Activated CD4-positive, alpha-beta T cell treated with anti-CD3 and anti-CD28 coated beads, Interleukin-2, amount 50 U/mL, for 16 hours (primary cell): Measurements from ENCODE around the gene TDRD9.

Experiments
- DNase-seq: peaks from one replicate; pipeline ENCODE4 v3.0.0-alpha.2; 2020

The TDRD9 gene

DNA sequence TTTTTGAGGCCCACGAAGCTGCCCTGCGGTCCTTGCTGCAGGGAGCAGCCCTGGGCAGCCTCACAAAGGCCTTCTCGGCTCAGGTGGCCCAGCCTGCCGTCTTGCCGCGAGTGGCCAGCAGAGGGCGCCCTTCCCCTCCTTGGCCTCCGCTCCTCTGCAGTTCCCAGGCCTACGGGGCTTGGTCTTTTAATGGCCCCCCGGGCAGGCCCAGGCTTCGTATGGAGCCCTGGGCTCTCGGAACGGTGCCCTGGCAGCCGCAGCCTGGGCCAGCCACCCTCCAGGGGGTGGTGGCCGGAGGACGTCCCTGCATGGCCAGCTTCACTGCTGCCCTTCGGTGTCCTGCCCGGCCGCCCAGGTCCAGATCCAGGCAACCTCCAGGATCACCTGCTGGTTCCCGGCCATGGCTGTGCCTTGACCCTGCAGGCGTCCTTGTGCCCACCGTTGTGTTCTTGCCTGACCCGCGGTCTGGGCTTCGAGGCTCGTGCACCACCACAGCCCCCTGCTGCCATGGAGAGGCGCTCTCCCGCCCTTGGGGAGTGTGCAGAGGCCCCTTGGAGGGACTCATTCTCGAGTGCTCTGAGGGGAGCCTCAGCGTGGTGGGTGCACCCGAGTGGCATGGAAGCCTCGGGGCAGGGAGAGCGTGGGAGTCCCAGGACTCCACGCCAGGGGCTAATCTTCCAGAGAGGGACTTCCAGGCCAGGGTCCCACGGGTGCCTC lies 166.6 kb downstream of the TDRD9 start:
- DNase-seq, result peak; percentile 67

DNA sequence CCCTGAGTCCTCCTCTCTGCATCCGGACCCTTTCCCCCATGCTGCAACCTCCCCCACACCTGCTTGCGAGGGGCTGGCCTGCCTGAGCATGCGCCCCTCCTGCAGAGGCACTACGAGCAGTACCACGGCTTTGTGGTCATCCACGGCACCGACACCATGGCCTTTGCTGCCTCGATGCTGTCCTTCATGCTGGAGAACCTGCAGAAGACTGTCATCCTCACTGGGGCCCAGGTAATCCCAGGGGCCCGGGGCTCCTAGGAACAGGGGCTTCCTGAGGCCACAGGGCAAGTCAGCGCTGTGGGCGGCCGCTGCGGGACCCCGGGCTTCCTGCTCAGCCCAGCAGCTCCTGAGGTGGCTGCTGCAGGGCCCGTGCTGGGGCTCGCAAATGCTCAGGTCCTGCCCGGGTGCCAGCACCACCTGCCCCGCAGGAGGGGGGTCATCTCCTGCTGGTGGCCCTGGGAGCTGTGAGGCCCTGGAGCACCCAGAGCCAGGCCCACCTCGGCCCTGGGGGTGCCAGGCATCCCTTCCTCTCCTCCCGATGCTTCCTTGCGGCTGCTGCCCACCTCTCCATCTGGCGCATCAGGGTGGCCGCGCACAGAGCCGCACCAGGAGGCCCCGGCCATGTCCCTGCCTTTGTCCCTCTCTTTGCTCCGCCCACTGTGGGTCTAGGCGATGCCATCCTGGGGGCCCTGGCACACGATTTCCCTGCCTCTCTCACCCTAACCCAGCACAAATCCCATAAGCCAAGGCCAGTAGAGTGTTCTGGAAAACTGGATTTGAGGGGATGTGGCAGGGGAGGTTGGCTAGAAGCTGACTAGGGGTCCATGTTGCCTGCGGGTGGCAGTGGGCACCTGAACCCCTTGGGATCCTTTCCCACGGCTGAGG lies 167.4 kb downstream of the TDRD9 start:
- no peak for DNase-seq

DNA sequence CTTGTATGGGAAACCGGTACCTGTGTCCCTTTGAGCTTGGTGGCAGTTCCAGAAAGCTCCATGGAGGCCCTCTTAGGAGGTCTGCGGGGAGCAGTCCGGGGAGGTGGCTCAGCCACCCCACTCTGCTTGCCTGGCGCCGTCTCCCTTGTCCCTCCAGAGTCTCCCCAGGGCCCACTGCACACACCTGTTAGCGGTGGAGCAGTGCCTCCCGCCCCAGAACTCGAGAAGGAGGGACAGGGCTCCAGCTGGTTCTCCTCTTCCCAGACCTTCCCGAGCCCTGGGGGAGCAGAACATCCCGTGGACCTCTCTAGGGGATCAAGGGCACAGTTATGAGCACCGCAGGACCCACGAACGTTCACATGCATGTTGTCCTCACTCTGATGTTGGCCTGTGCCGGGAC lies 168.1 kb downstream of the TDRD9 start:
- DNase-seq, result no peak

DNA sequence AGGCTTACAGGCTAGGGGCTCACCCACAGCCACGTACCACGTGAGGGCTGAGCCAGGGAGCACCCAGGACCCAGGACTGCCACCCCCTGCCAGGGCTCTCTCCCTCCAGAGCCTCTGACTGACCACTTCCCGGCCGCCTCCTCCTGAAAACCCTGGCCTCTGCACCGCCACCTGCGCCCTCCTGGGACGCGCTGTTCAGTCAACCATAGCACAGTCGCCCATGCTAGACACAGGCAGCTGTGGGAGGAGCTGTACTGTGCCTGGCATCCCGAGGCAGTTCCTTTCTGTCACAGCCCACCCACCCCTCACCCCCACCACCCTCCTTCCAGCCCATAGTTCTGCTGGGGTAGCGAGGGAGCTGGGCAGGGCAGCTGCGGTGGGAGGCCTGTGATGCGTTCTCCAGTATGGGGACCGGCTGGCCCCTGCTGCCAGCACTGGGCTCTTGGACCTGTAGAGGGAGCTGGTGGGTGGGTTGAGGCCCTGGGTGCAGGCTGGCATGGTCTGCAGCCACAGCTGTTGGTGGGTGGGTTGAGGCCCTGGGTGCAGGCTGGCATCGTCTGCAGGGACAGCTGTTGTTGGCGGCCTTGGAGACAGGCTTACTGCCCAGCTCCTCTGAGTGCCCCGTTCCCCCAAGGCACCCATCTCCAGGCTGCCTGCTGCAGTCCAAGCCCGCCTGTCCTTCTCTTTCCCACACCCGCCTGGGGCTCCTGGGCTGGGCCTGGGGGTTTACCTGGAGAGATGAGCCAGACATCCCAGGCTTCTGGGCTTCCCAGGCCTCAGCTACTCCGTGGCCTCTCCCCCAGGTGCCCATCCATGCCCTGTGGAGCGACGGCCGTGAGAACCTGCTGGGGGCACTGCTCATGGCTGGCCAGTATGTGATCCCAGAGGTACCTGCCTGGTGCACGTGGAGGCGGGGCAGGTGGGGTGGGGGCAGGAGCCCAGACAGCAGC lies 168.8 kb downstream of the TDRD9 start:
- no peak for DNase-seq

DNA sequence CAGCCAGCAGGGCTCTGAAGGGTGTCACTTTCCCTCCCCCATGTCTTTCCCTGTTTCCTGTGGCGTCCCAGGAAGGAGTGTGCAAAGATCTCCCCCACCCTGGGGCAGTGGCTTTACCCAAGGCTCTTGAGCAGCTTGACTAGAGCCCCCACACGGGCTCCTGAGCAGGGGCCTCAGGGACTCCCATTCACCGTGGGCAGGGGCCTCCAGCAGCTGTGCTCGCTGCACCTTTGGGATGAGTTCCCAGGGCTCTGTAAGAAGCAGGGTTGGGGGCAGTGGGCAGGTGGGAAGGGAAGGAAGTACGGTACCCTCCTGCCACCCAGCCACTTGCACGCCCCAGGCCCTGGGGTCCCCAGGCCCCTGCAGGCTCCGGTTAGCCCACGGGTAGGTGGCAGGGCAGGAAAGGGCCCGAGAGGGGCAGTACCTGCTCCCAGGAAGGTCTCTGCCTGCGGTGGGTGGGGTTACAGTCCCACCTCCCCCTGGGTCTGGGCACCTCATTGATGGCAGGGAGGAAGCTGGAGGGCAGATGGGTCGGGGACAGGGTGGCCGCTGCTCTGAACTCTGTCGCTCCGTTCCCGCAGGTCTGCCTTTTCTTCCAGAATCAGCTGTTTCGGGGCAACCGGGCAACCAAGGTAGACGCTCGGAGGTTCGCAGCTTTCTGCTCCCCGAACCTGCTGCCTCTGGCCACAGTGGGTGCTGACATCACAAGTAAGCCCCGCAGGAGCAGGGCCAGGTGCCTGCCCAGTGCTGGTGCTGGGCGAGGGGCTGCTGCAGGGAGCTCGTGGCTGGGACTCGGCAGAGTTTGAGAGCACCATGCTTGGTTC lies 170.2 kb downstream of the TDRD9 start:
- DNase-seq, result no peak

DNA sequence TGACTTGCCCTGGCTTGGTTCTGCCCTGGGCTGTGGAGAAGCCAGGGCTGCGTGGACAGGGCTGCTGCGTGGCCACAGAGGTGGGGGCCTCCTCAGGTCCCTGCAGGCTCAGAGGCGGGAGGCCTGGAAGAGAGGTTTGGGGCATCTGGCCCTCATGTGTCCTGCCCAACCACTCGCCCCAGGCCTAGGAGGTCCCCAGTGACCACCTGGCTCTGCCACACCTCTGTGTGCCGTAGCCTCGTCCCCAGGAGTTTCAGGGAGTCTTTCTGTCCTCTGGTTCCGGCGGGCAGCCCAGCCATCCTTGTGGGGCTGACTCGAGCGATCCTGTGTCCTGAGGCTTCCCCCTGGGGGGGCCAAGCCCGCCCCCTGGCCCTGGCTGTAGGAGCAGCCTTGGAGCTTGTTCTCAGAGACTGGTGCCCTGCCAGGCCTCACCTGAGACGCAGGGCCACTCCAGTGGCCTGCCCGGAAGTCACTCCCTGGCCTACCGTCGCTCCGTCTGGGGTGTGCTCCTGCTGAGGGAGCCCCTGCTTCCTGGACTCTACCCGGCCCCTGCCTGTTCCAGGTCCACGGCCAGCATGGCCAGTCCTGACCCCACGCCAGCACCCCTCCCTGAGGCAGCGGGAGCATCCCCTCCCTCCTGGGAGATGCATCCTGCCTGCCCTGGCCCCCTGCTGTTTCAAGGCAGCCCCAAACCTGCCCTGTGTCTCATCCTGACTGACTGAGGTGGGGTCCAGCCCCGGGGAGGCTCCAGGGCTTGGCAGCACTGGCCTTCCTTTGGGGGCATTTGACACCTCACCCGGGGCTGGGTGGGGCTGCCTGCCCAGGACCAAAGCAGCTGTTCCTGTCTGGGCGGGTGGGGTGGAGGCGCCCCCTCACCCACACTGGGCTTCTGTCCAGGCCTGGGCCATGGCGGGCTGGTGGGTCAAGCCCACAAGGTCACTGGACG lies 171.1 kb downstream of the TDRD9 start:
- no peak for DNase-seq

DNA sequence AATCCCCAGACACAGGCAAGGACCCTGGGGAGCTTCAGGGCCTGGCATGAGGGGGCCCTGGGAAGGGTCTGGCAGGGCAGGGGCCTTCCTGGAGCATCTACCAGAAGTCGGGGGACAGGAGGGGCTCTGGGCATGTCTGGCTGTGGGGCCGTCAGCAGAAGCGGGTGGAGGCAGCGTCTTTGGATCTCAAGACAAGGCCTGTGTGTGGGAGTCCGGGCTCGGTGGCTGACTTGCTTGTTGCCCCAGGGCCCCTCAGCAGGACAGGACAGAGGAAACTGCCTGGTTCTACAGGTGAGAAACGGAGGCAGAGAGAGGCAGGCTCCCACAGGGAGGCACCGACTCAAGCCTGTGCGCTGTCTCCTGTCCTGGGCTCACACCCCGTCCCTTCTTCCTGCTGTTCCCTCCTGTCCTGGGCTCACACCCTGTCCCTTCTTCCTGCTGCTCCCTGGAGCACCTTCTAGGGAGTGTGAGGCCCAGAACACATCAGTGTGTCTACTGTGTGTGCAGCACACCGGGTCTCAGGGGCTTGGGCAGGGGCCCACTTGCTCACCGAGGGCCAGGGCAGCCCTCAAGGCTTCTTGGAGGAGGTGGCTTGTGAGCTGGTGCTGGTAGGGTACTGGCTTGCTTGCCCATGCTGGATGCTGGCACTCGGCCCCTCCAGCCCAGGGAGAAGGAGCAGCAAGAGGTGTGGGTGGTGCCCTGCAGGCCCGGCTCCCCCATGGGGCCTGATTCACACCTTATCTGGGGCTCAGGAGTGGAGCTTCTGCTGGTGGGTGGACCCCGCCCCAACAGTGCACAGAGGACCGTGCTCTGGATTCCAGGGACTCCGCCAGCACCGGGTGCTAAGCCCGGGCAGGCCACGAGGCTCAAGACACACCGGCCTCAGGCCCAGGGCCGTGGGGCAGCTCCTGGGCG lies 172.2 kb downstream of the TDRD9 start:
- DNase-seq, result no peak

DNA sequence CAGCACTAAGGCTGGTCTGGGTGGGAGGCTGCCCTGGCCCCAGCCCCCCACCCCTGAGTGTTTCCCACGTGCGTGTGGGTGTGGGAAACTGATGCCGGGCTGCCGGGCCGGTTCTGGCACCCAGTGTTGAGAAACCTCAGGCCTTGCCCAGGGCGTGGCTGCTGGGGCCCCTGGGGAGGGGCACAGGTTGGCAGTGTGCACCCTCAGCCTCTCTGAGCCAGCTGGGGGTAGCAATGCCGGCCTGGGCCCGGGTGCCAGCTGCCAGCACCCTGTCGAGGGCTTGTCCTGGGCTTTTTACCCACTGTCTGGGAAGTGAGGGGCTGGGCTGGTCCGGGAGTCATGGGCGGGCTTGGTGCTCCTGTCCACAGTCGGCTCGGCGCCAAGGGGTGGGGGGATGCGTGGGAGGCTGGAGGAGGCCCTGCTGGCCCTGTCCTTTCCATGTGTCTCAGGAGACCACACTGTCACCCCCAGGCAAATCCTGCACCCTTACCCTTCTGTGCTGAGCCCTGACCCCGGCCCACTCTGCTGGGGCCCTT lies 172.9 kb downstream of the TDRD9 start:
- no peak for DNase-seq

DNA sequence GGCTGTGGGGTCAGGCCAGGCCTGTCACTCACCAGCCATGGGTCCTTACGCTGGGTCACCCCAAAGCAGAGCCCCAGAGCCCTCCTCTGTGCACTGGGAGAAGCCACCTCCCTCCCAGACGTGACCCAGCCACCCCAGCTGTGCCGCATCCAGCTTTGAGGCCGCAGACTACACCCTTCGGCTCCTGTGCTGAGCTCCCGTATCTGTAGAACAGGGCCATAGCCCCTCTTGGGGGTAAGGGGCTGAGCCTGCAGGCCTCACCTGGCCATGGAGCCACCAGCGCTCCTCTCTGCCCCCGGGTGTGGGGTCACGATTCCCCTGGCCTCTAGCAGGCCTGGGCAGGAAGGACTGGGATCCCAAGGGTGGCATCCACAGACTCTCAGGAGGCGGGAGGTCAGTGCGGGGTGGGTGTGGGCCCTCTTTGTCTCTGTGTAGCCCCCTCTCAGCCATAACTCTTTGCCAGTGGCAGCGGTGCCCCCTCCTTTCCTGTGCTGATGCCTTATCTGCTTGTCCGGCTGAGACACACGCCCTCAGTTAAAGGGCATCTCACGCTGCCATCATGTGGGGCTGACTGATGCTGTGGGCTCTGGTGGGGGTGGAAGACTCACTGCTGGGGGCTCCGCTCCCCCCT lies 173.5 kb downstream of the TDRD9 start:
- no peak for DNase-seq
